Measurements from ENCODE around the gene PICK1.

PICK1 gene

DNA sequence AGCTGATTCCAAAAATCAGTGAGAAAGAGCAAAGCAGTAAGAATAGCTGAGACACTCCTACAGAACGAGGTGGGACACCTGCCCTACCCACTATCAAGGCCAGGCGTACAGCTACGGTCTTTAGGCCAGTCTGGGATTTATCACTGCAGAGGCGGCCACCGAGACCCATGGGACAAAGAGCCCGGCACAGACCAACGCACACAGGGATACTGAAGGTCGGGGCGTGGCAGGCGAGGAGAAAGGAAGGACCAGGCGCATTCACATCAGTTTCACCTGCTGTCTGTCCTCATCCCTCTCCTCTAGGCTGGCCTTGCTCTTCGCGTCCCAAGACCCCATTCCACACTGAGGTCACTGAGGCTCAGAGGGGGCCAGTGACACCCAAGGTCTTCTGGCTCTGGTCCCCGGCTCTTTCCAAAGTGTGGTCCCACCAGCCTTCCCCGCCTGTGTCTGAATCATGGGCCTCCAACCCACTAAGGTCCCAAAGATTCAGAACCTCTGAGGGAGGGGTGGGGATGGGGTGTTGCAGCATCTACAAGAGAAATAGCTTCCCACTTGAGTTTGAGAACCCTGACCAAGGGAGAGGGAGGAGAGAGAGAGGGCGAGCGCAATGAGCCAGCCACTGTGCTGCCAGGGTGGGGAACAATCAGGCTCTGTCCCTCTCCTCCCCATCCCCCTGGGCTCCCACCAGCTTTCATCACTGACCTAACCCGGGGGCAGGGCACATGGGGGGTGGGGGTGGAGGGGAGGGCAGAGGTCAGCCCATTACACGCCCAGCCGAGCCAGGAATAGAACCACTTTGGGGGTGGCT lies 7.2 kb upstream of the PICK1 start:
- POLR2A ChIA-PET, result no interaction called here

GRCh38 chr22:38050720-38051119 lies 6.5 kb upstream of the PICK1 start:
- H3K4me1 ChIP-seq (ENCODE audit: control insufficient read depth, insufficient read depth, low read length), result no peaks in the 10 kb centered on the region
- ChIA-PET CTCF (interaction anchor here (0.7 to 3.2 kb wide), 3 partner anchors 11 to 596 kb away, joined by 3 to 12 read pairs (median 3); no protein-coding TSS in a partner anchor), POLR2A (no interaction called here)
- no peaks in the 10 kb centered on the region for H3K36me3 ChIP-seq (ENCODE audit: control insufficient read depth in 2 of 2, insufficient read depth in 1 of 2, low read length in 2 of 2)
- no peaks in the 10 kb centered on the region for H3K9me3 ChIP-seq (ENCODE audit: control insufficient read depth, insufficient read depth, low read depth, low read length)
- TF ChIP-seq ZNF16 (tag by site-specific recombination; IDR thresholded peaks at IDR 0.05; ENCODE audit: low read depth) (peak; percentile 35; the same call in 1 of the 2 replicates), ZNF558 (tag by site-specific recombination; IDR thresholded peaks at IDR 0.05) (no peak)
- H3K4me3 ChIP-seq (ENCODE audit: low read depth, low read length), result no peak overlapping the region
- H3K27ac ChIP-seq (ENCODE audit: extremely low read depth, low read depth, low read length), result no peak overlapping the region

More for the DNA sequence above, 7.2 kb upstream of the PICK1 start:
- TF ChIP-seq ZNF140 (tag by site-specific recombination; IDR thresholded peaks at IDR 0.05) (no peak), ZNF354C (tag by site-specific recombination; IDR thresholded peaks at IDR 0.05; ENCODE audit: borderline replicate concordance, low read depth) (no peak), ZNF48 (tag by site-specific recombination; IDR thresholded peaks at IDR 0.05) (no peak), ZNF558 (tag by site-specific recombination; IDR thresholded peaks at IDR 0.05) (no peak), ZNF449 (tag by site-specific recombination; IDR thresholded peaks at IDR 0.05) (no peak), KLF10 (tag by site-specific recombination; IDR thresholded peaks at IDR 0.05) (no peak), EGR2 (tag by site-specific recombination; IDR thresholded peaks at IDR 0.05; ENCODE audit: low read depth) (0 out of 2 replicates have a peak, but pooled peaks have one; percentile 13)
- Histone ChIP-seq H3K36me3 (ENCODE audit: control insufficient read depth in 2 of 2, insufficient read depth in 1 of 2, low read length in 2 of 2) (no peaks in the 10 kb centered on the region), H3K9me3 (ENCODE audit: control insufficient read depth, insufficient read depth, low read depth, low read length) (no peaks in the 10 kb centered on the region), H3K4me3 (ENCODE audit: low read depth, low read length) (no peak overlapping the region), H3K27ac (ENCODE audit: extremely low read depth, low read depth, low read length) (no peak overlapping the region), H3K4me1 (ENCODE audit: control insufficient read depth, insufficient read depth, low read length) (no peaks in the 10 kb centered on the region)
- CTCF ChIA-PET, result interaction anchor here (0.7 to 3.2 kb wide), 7 partner anchors 10 to 595 kb away, joined by 3 to 12 read pairs (median 3); no protein-coding TSS in a partner anchor

DNA sequence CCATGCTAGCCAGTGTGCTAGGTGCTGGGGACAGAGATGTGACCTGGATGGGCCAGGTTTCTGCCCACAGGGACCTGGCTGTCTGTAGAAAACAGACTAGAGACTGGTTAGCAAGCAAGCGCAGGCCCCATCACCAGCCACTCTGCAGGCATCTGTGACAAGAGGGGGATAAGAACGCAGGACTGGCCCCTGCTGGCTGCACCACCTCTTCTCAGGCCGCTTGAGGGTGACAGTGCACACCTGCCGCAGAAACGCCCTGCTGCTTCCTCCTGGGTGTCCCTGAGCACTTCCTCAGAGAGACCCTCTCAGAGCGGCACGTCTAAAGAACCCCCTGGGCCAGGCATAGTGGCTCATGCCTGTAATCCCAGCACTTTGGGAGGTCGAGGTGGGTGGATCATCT lies 5.9 kb upstream of the PICK1 start:
- ChIA-PET CTCF (interaction anchor here (0.8 to 5.3 kb wide), 20 partner anchors 9 to 1479 kb away, joined by 3 to 74 read pairs (median 5); partner anchors contain the start of genes DMC1, MAFF and SLC16A8), POLR2A (interaction anchor here (1.1 kb wide), 1 partner anchor 417 kb away, joined by 3 read pairs; the partner anchor contains the start of gene KDELR3)
- no peak overlapping the region for H3K27ac ChIP-seq (ENCODE audit: extremely low read depth, low read depth, low read length)
- TF ChIP-seq ZNF366 (tag by site-specific recombination; conservative IDR thresholded peaks at IDR 0.05), result no peak
- no peak overlapping the region for H3K4me3 ChIP-seq (ENCODE audit: low read depth, low read length)
- H3K4me1 ChIP-seq (ENCODE audit: control insufficient read depth, insufficient read depth, low read length), result no peaks in the 10 kb centered on the region
- H3K36me3 ChIP-seq (ENCODE audit: control insufficient read depth in 2 of 2, insufficient read depth in 1 of 2, low read length in 2 of 2), result no peaks in the 10 kb centered on the region
- H3K9me3 ChIP-seq (ENCODE audit: control insufficient read depth, insufficient read depth, low read depth, low read length), result no peaks in the 10 kb centered on the region

DNA sequence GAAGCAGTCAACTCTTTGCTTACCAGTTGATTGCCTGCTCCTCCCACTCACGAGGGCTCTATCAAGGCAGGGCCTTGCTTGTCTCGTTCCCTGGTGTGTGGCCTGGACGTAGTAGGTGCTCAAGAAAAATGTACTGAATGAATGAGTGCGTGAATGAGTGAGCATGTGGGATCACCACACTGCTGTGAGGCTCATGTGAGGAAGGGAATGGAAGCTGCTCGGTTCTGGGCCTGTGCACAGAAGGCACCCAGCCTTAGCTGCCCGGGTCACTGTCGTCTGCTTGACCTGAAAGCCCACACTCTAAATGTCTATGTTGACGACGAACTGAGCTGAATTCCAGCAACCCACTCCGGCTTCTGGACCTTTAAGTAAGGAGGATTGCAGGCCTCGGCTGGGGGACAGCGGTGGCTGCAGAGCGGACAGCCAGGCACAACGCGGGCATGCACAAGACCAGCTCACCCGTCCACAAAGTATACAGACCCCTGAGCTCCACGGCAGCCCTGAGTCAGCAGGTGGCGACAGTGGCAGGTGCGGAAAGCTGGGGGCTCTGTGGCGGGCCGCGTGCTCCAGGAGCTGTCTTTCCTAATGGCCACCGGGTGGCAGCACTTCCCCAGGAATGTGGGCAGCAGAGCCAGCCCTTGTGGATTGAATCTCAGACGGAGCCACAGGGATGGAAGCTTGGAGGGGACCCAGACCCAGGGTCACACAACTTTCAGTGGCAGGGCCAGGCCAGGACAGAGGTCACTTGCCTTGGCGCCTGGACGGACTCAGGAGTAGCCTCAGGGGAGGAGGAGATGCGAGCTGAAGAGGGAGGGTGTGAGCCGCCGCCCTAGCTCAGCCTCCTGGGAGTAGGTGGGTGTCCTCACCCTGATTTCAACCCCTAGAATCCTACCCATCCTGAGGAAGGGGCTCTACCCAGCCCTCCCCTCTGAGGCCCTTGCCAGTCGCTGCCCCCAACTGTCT lies 5.0 kb upstream of the PICK1 start:
- H3K36me3 ChIP-seq (ENCODE audit: control insufficient read depth in 2 of 2, insufficient read depth in 1 of 2, low read length in 2 of 2), result no peaks in the 10 kb centered on the region
- no peak overlapping the region for H3K4me3 ChIP-seq (ENCODE audit: low read depth, low read length)
- no peak overlapping the region for H3K27ac ChIP-seq (ENCODE audit: extremely low read depth, low read depth, low read length)
- ChIA-PET POLR2A (interaction anchor here (0.7 to 1.3 kb wide), 5 partner anchors 18 to 629 kb away, joined by 3 to 9 read pairs (median 5); partner anchors contain the start of genes DMC1, KDELR3 and TOMM22), CTCF (interaction anchor here (0.5 to 5.3 kb wide), 114 partner anchors 8 to 1478 kb away, joined by 3 to 74 read pairs (median 4); partner anchors contain the start of genes BAIAP2L2, DMC1, MAFF and MICALL1)
- H3K4me1 ChIP-seq (ENCODE audit: control insufficient read depth, insufficient read depth, low read length), result no peaks in the 10 kb centered on the region
- no peaks in the 10 kb centered on the region for H3K9me3 ChIP-seq (ENCODE audit: control insufficient read depth, insufficient read depth, low read depth, low read length)
- TF ChIP-seq ZNF571 (tag by site-specific recombination; IDR thresholded peaks at IDR 0.05) (no peak), WT1 (tag by site-specific recombination; IDR thresholded peaks at IDR 0.05) (0 out of 2 replicates have a peak, but pooled peaks have one; percentile 24), PRDM10 (tag by site-specific recombination; IDR thresholded peaks at IDR 0.05) (0 out of 2 replicates have a peak, but pooled peaks have one; percentile 19), ZNF664 (tag by site-specific recombination; IDR thresholded peaks at IDR 0.05) (peak; percentile 96), ZBTB17 (tag by site-specific recombination; IDR thresholded peaks at IDR 0.05) (peak; percentile 60), SP7 (tag by site-specific recombination; IDR thresholded peaks at IDR 0.05) (peak; percentile 62), ZNF16 (tag by site-specific recombination; IDR thresholded peaks at IDR 0.05; ENCODE audit: low read depth) (no peak), HOXD13 (CRISPR knock-in tag; IDR thresholded peaks at IDR 0.05; ENCODE audit: borderline replicate concordance) (peak; percentile 41; the same call in 1 of the 2 replicates)
